Large intestine (tissue), 3 donors: ENCODE measurements around the gene SMCP. TPM values are rescaled to one million over a fixed set of nuclear protein-coding genes. Genes with fewer than 3 reads are reported as not detected.

Experiments used
- DNase-seq, 2 donors: peaks; one replicate each; pipeline versions ENCODE4 v3.0.0 to v3.0.0-alpha.2; 2013
- H3K27ac ChIP-seq: one replicate; pipeline ENCODE4 v1.5.1; 2013; ENCODE audit warnings: low read length
- H3K27me3 ChIP-seq: 2 replicates; pipeline ENCODE4 v1.6.1; 2013; ENCODE audit warnings: low read length; ENCODE audit not compliant: control insufficient read depth, insufficient read depth
- H3K36me3 ChIP-seq: 2 replicates; pipeline ENCODE4 v1.6.1; 2013; ENCODE audit warnings: low read length; ENCODE audit not compliant: control insufficient read depth, insufficient read depth
- H3K4me1 ChIP-seq: one replicate; pipeline ENCODE4 v1.6.1; 2013; ENCODE audit warnings: low read length; ENCODE audit not compliant: control insufficient read depth, insufficient read depth
- H3K4me3 ChIP-seq: one replicate; pipeline ENCODE4 v1.5.1; 2013; ENCODE audit warnings: low read length
- H3K9me3 ChIP-seq: one replicate; pipeline ENCODE4 v1.6.1; 2013; ENCODE audit warnings: mild to moderate bottlenecking, low read depth, low read length, moderate library complexity; ENCODE audit not compliant: control insufficient read depth
- WGBS: methylation state at CpG from one replicate; pipeline ENCODE4 v1.1.5; 2013; ENCODE audit warnings: low lambda C conversion rate; ENCODE audit not compliant: insufficient coverage; 5-methylcytosine and 5-hydroxymethylcytosine counted together
- polyA plus RNA-seq: library from polyadenylated mRNA; unstranded; fragments of 120-200 nt; gene quantifications from one replicate; pipeline ENCODE4 v1.2.1, GENCODE V29; 2013

The SMCP gene
- polyA plus RNA-seq, 1 donor: not detected

DNA sequence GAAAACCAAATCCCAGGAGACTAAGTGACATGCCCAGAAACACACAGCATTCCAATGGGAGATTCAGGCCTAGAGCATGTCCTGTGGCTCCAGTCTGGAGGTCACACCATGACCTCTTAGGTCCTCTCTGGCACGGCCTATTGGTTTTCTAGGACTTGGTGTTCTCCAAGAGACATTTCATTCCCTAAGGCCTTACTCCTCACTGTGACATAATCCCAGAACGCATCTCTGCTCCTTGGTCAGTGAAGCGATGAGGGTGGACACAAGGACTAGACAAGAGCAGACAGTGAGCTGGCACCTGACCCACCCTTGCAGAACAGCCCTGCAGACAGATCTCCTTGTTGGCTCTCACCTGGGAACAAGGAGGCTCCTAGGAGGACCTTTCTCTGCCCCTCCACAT lies 31.1 kb downstream of the SMCP start:
- Histone ChIP-seq H3K4me1 (no peaks in the 10 kb centered on the region), H3K9me3 (no peaks in the 10 kb centered on the region), H3K27ac (no peak overlapping the region), H3K27me3 (peaks cover 8% of the 10 kb centered on the region), H3K36me3 (no peaks in the 10 kb centered on the region), H3K4me3 (no peak overlapping the region)
- no peak for DNase-seq
- WGBS: no CpG with 5 or more reads among the region's 3 CpGs

GRCh38 chr1:152912471-152912870 lies 34.3 kb downstream of the SMCP start:
- DNase-seq: no peak
- WGBS: 71% methylated on average over 1 of the region's 1 CpG
- H3K9me3 ChIP-seq: no peaks in the 10 kb centered on the region
- no peaks in the 10 kb centered on the region for H3K4me1 ChIP-seq
- H3K27me3 ChIP-seq: peaks cover 10% of the 10 kb centered on the region
- H3K36me3 ChIP-seq: no peaks in the 10 kb centered on the region
- H3K27ac ChIP-seq: no peak overlapping the region
- no peak overlapping the region for H3K4me3 ChIP-seq

DNA sequence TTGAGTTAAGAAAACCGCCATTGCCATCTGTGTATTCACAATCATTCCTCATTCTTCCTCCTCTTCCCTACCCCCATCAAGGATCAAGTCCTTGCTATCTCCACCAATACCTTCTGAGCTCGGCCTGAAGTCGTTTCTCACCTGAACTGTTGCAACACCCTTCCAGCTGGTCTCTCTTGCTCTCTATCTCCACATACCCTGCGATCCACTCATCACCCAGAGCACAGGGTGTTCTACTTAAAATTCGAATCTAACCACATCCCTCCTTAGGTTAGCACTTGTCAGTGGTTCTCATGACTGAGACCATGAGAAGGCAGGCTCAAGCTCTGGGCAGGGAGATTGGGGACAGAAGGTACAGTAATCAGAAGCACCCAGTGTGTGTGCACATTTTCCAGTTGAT lies 34.8 kb downstream of the SMCP start:
- no peaks in the 10 kb centered on the region for H3K4me1 ChIP-seq
- WGBS: 100% methylated on average over 1 of the region's 5 CpGs
- no peak overlapping the region for H3K27ac ChIP-seq
- H3K36me3 ChIP-seq: no peaks in the 10 kb centered on the region
- no peak for DNase-seq
- H3K4me3 ChIP-seq: no peak overlapping the region
- no peaks in the 10 kb centered on the region for H3K9me3 ChIP-seq
- H3K27me3 ChIP-seq: peaks cover 10% of the 10 kb centered on the region

DNA sequence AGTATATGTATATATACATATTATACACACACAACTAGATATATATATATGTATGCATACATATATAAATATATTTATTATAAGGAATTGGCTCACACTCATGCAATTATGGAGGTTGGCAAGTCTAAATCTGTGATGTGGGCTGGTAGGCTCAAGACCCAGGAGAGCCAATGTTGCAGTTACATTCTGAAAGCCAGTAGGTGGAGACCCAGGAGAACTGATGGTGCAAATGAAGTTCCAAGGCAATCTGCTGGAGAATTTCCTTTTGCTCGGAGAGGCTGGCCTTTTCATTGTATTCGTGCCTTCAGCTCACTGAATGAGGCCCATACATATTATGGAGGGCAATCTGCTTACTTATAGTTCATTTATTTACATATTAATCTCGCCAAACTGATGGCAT lies 39.7 kb downstream of the SMCP start:
- DNase-seq: no peak
- no peak overlapping the region for H3K27ac ChIP-seq
- no peak overlapping the region for H3K4me3 ChIP-seq
- H3K9me3 ChIP-seq: no peaks in the 10 kb centered on the region
- H3K4me1 ChIP-seq: no peaks in the 10 kb centered on the region
- 0% methylated on average over 2 of the region's 3 CpGs for WGBS
- H3K27me3 ChIP-seq: peaks cover 2% of the 10 kb centered on the region
- H3K36me3 ChIP-seq: no peaks in the 10 kb centered on the region

DNA sequence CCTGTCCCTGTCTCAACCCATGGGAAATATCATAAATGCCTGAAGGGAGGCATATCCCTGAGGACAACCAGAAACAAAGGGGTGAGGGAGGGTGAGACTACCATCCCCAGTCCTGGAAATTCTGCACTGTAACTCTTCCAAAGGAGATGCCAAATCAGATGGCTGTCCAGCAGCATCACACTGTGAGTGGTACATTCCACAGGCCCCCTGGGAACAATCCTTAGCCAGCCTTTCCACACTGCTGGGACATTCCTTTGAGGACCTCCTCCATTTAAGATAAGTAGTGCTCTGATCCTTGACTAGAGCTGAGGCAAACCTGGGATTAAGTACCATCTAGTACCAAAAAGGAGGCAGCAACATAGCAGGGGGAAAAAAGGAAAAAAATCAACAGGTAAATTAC lies 40.9 kb downstream of the SMCP start:
- no peak overlapping the region for H3K4me3 ChIP-seq
- no peak for DNase-seq
- H3K36me3 ChIP-seq: no peaks in the 10 kb centered on the region
- H3K27me3 ChIP-seq: peaks cover 2% of the 10 kb centered on the region
- H3K9me3 ChIP-seq: no peaks in the 10 kb centered on the region
- no peaks in the 10 kb centered on the region for H3K4me1 ChIP-seq
- no peak overlapping the region for H3K27ac ChIP-seq

DNA sequence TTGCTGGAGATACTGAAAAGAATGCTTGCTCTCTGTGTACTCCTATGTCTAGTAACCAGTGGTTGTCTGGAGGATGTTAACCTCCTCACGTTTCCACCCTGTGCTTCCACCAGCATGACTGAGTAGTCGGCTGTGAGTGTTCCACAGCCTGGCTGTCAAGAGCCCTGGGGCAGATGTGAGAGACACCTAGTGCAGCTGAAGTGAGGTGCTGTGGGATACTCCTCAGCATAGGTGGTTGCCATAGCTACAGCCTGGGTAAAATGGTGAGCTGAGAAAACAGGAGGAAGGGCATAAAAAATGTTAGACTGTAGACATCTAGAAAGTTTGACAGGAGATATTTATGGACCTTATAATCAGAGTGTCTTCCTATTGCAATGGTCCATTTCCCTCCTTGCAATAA lies 46.1 kb downstream of the SMCP start:
- no peak overlapping the region for H3K4me3 ChIP-seq
- H3K27me3 ChIP-seq: no peaks in the 10 kb centered on the region
- no CpG with 5 or more reads among the region's 2 CpGs for WGBS

GRCh38 chr1:152926091-152926490 lies 48.0 kb downstream of the SMCP start:
- no peak for DNase-seq
- Histone ChIP-seq H3K4me3 (no peak overlapping the region), H3K36me3 (no peaks in the 10 kb centered on the region), H3K9me3 (no peaks in the 10 kb centered on the region), H3K4me1 (no peaks in the 10 kb centered on the region), H3K27me3 (no peaks in the 10 kb centered on the region), H3K27ac (no peak overlapping the region)
- WGBS: 80% methylated on average over 1 of the region's 3 CpGs

More for the DNA sequence above, 46.1 kb downstream of the SMCP start:
- H3K4me1 ChIP-seq: no peaks in the 10 kb centered on the region
- no peaks in the 10 kb centered on the region for H3K9me3 ChIP-seq
- no peak overlapping the region for H3K27ac ChIP-seq
- no peak for DNase-seq
- H3K36me3 ChIP-seq: no peaks in the 10 kb centered on the region

GRCh38 chr1:152928671-152929070 lies 50.5 kb downstream of the SMCP start:
- WGBS: no CpG with 5 or more reads among the region's 3 CpGs
- Histone ChIP-seq H3K36me3 (no peaks in the 10 kb centered on the region), H3K27ac (no peak overlapping the region), H3K4me3 (no peak overlapping the region), H3K9me3 (no peaks in the 10 kb centered on the region), H3K4me1 (no peaks in the 10 kb centered on the region), H3K27me3 (no peaks in the 10 kb centered on the region)
- DNase-seq: no peak

DNA sequence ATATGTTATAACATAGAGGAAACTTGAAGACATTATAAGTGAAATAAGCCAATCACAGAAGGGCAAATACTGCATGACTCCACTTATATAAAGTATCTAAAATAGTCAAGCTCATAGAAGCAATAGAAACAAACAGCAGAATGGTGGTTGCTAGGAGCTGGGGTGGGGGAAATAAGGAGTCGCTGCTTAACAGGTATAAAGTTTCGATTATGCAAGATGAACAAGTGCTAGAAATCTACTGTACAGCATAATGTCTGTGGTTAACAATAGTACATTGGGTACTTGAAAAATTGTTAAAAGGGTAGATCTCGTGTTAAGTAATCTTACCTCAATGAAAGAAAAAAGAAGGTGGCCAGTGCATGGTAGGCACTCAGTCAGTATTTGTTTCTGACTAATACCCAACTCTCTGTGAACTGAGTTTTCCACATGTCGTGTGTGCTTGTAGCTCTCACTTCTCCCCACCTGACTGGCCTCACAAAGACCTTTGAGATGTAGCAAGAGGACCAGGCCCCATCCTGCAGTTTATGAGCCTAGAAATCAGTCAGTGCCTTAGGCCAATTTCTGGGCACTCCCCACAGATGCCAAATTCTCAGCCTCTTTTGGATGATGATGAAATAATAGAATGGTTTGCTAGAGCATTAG lies 54.2 kb downstream of the SMCP start:
- Histone ChIP-seq H3K27ac (no peak overlapping the region), H3K4me3 (no peak overlapping the region), H3K9me3 (no peaks in the 10 kb centered on the region), H3K27me3 (no peaks in the 10 kb centered on the region), H3K36me3 (no peaks in the 10 kb centered on the region), H3K4me1 (no peaks in the 10 kb centered on the region)
- 83% methylated on average over 1 of the region's 4 CpGs for WGBS
- DNase-seq: no peak

- H3K36me3 ChIP-seq: no peaks in the 10 kb centered on the region
- H3K4me3 ChIP-seq: no peak overlapping the region
- H3K27me3 ChIP-seq: no peaks in the 10 kb centered on the region
- no peaks in the 10 kb centered on the region for H3K9me3 ChIP-seq
- no peaks in the 10 kb centered on the region for H3K4me1 ChIP-seq
- WGBS: no CpG with 5 or more reads among the region's 2 CpGs
- DNase-seq: no peak
- H3K27ac ChIP-seq: no peak overlapping the region
Observed at GRCh38 chr1:152933196-152933595, 55.1 kb downstream of the SMCP start.
